ENCODE results near the gene INTS11.

INTS11 gene

GRCh38 chr1:1326075-1326605 lies 1.7 kb upstream of the INTS11 start:
- H3K27me3 ChIP-seq (ENCODE audit: insufficient read depth, low read length) = no peaks in the 10 kb centered on the region
- no peaks in the 10 kb centered on the region for H3K36me3 ChIP-seq (ENCODE audit: insufficient read depth, low read length)
- H3K4me1 ChIP-seq (ENCODE audit: control insufficient read depth, insufficient read depth, low read length, unreplicated experiment) = peaks cover 28% of the 10 kb centered on the region
- no peak overlapping the region for H3K27ac ChIP-seq (ENCODE audit: low read depth, low read length)
- peak overlapping the region; percentile 95 for H3K4me3 ChIP-seq (ENCODE audit: low read depth, low read length)
- H3K79me2 ChIP-seq (ENCODE audit: control insufficient read depth, insufficient read depth, low read length, unreplicated experiment) = peaks cover 43% of the 10 kb centered on the region
- no peak overlapping the region for H2AFZ ChIP-seq (ENCODE audit: low read length, unreplicated experiment)

GRCh38 chr1:1325288-1326074 lies 1.0 kb upstream of the INTS11 start:
- Histone ChIP-seq H3K27me3 (ENCODE audit: insufficient read depth, low read length) (no peaks in the 10 kb centered on the region), H2AFZ (ENCODE audit: low read length, unreplicated experiment) (no peak overlapping the region), H3K79me2 (ENCODE audit: control insufficient read depth, insufficient read depth, low read length, unreplicated experiment) (peaks cover 49% of the 10 kb centered on the region), H3K4me3 (ENCODE audit: low read depth, low read length) (peak overlapping the region; percentile 95), H3K27ac (ENCODE audit: low read depth, low read length) (0 out of 2 replicates have a peak overlapping the region, but pooled peaks have one; percentile 11), H3K36me3 (ENCODE audit: insufficient read depth, low read length) (no peaks in the 10 kb centered on the region), H3K4me1 (ENCODE audit: control insufficient read depth, insufficient read depth, low read length, unreplicated experiment) (peaks cover 32% of the 10 kb centered on the region)

GRCh38 chr1:1324084-1324523 lies 356 bp downstream of the INTS11 start:
- H3K36me3 ChIP-seq (ENCODE audit: insufficient read depth, low read length) = no peaks in the 10 kb centered on the region
- H3K27ac ChIP-seq (ENCODE audit: low read depth, low read length) = peak overlapping the region; percentile 66; the same call in 1 of the 2 replicates
- peak overlapping the region; percentile 68 for H2AFZ ChIP-seq (ENCODE audit: low read length, unreplicated experiment)
- peaks cover 63% of the 10 kb centered on the region for H3K79me2 ChIP-seq (ENCODE audit: control insufficient read depth, insufficient read depth, low read length, unreplicated experiment)
- no peaks in the 10 kb centered on the region for H3K27me3 ChIP-seq (ENCODE audit: insufficient read depth, low read length)
- peak overlapping the region; percentile 95 for H3K4me3 ChIP-seq (ENCODE audit: low read depth, low read length)
- peaks cover 32% of the 10 kb centered on the region for H3K4me1 ChIP-seq (ENCODE audit: control insufficient read depth, insufficient read depth, low read length, unreplicated experiment)

- peaks cover 63% of the 10 kb centered on the region for H3K79me2 ChIP-seq (ENCODE audit: control insufficient read depth, insufficient read depth, low read length, unreplicated experiment)
- peak overlapping the region; percentile 68 for H3K4me3 ChIP-seq (ENCODE audit: low read depth, low read length)
- peaks cover 39% of the 10 kb centered on the region for H3K4me1 ChIP-seq (ENCODE audit: control insufficient read depth, insufficient read depth, low read length, unreplicated experiment)
- no peak overlapping the region for H2AFZ ChIP-seq (ENCODE audit: low read length, unreplicated experiment)
- no peaks in the 10 kb centered on the region for H3K36me3 ChIP-seq (ENCODE audit: insufficient read depth, low read length)
- H3K27ac ChIP-seq (ENCODE audit: low read depth, low read length) = no peak overlapping the region
- H3K27me3 ChIP-seq (ENCODE audit: insufficient read depth, low read length) = no peaks in the 10 kb centered on the region
Observed at GRCh38 chr1:1322952-1323351, 1.5 kb downstream of the INTS11 start.

- Histone ChIP-seq H3K36me3 (ENCODE audit: insufficient read depth, low read length) (no peaks in the 10 kb centered on the region), H3K4me3 (ENCODE audit: low read depth, low read length) (no peak overlapping the region), H3K4me1 (ENCODE audit: control insufficient read depth, insufficient read depth, low read length, unreplicated experiment) (peaks cover 41% of the 10 kb centered on the region), H3K27me3 (ENCODE audit: insufficient read depth, low read length) (no peaks in the 10 kb centered on the region), H3K79me2 (ENCODE audit: control insufficient read depth, insufficient read depth, low read length, unreplicated experiment) (peaks cover 63% of the 10 kb centered on the region), H3K27ac (ENCODE audit: low read depth, low read length) (no peak overlapping the region), H2AFZ (ENCODE audit: low read length, unreplicated experiment) (no peak overlapping the region)
Observed at GRCh38 chr1:1322418-1322817, 2.0 kb downstream of the INTS11 start.

- Histone ChIP-seq H3K79me2 (ENCODE audit: control insufficient read depth, insufficient read depth, low read length, unreplicated experiment) (peaks cover 63% of the 10 kb centered on the region), H3K4me1 (ENCODE audit: control insufficient read depth, insufficient read depth, low read length, unreplicated experiment) (peaks cover 41% of the 10 kb centered on the region), H3K27me3 (ENCODE audit: insufficient read depth, low read length) (no peaks in the 10 kb centered on the region), H3K36me3 (ENCODE audit: insufficient read depth, low read length) (no peaks in the 10 kb centered on the region), H2AFZ (ENCODE audit: low read length, unreplicated experiment) (no peak overlapping the region), H3K27ac (ENCODE audit: low read depth, low read length) (no peak overlapping the region; the same call in 1 of the 2 replicates), H3K4me3 (ENCODE audit: low read depth, low read length) (no peak overlapping the region; the same call in 1 of the 2 replicates)
Observed at GRCh38 chr1:1321477-1321876, 3.0 kb downstream of the INTS11 start.

GRCh38 chr1:1320666-1321448 lies 3.6 kb downstream of the INTS11 start:
- H3K4me3 ChIP-seq (ENCODE audit: low read depth, low read length) = no peak overlapping the region
- H3K27ac ChIP-seq (ENCODE audit: low read depth, low read length) = no peak overlapping the region; the same call in 1 of the 2 replicates
- H3K4me1 ChIP-seq (ENCODE audit: control insufficient read depth, insufficient read depth, low read length, unreplicated experiment) = peaks cover 38% of the 10 kb centered on the region
- peaks cover 60% of the 10 kb centered on the region for H3K79me2 ChIP-seq (ENCODE audit: control insufficient read depth, insufficient read depth, low read length, unreplicated experiment)
- H3K27me3 ChIP-seq (ENCODE audit: insufficient read depth, low read length) = no peaks in the 10 kb centered on the region
- H2AFZ ChIP-seq (ENCODE audit: low read length, unreplicated experiment) = no peak overlapping the region
- H3K36me3 ChIP-seq (ENCODE audit: insufficient read depth, low read length) = no peaks in the 10 kb centered on the region

GRCh38 chr1:1319646-1319941 lies 4.9 kb downstream of the INTS11 start:
- Histone ChIP-seq H3K79me2 (ENCODE audit: control insufficient read depth, insufficient read depth, low read length, unreplicated experiment) (peaks cover 52% of the 10 kb centered on the region), H3K27ac (ENCODE audit: low read depth, low read length) (no peak overlapping the region), H2AFZ (ENCODE audit: low read length, unreplicated experiment) (no peak overlapping the region), H3K27me3 (ENCODE audit: insufficient read depth, low read length) (no peaks in the 10 kb centered on the region), H3K4me3 (ENCODE audit: low read depth, low read length) (no peak overlapping the region), H3K4me1 (ENCODE audit: control insufficient read depth, insufficient read depth, low read length, unreplicated experiment) (peaks cover 34% of the 10 kb centered on the region), H3K36me3 (ENCODE audit: insufficient read depth, low read length) (0 out of 2 replicates have a peak, but pooled peaks cover 4% of the 10 kb centered on the region)

GRCh38 chr1:1318777-1319645 lies 5.4 kb downstream of the INTS11 start:
- Histone ChIP-seq H2AFZ (ENCODE audit: low read length, unreplicated experiment) (no peak overlapping the region), H3K4me1 (ENCODE audit: control insufficient read depth, insufficient read depth, low read length, unreplicated experiment) (peaks cover 34% of the 10 kb centered on the region), H3K27me3 (ENCODE audit: insufficient read depth, low read length) (no peaks in the 10 kb centered on the region), H3K36me3 (ENCODE audit: insufficient read depth, low read length) (0 out of 2 replicates have a peak, but pooled peaks cover 4% of the 10 kb centered on the region), H3K27ac (ENCODE audit: low read depth, low read length) (peak overlapping the region; percentile 82), H3K79me2 (ENCODE audit: control insufficient read depth, insufficient read depth, low read length, unreplicated experiment) (peaks cover 50% of the 10 kb centered on the region), H3K4me3 (ENCODE audit: low read depth, low read length) (no peak overlapping the region)

- H3K36me3 ChIP-seq (ENCODE audit: insufficient read depth, low read length) = peaks cover 9% of the 10 kb centered on the region; the same call in 1 of the 2 replicates
- no peak overlapping the region for H3K4me3 ChIP-seq (ENCODE audit: low read depth, low read length)
- H2AFZ ChIP-seq (ENCODE audit: low read length, unreplicated experiment) = no peak overlapping the region
- H3K4me1 ChIP-seq (ENCODE audit: control insufficient read depth, insufficient read depth, low read length, unreplicated experiment) = peaks cover 30% of the 10 kb centered on the region
- peak overlapping the region; percentile 82 for H3K27ac ChIP-seq (ENCODE audit: low read depth, low read length)
- H3K79me2 ChIP-seq (ENCODE audit: control insufficient read depth, insufficient read depth, low read length, unreplicated experiment) = peaks cover 47% of the 10 kb centered on the region
- H3K27me3 ChIP-seq (ENCODE audit: insufficient read depth, low read length) = no peaks in the 10 kb centered on the region
Observed at GRCh38 chr1:1318131-1318652, 6.3 kb downstream of the INTS11 start.

All from ACC112 (cell line).